LoVo (cell line): ENCODE data around the gene UBE3A.
"Not testable (repeated sequence)": the region's sequence is repeated elsewhere in the genome, so short reads cannot be mapped to it uniquely, and the experiment has no call there.

Experiments
- DNase-seq: peaks from one replicate; pipeline ENCODE4 v3.0.0-alpha.2; 2016; ENCODE audit warnings: low spot score

The UBE3A gene

GRCh38 chr15:25437777-25438600 lies 835 bp downstream of the UBE3A start:
- peak; percentile 29 for DNase-seq

GRCh38 chr15:25436707-25437106 lies 2.1 kb downstream of the UBE3A start:
- no peak for DNase-seq

GRCh38 chr15:25435474-25436243 lies 3.2 kb downstream of the UBE3A start:
- DNase-seq: no peak

- no peak for DNase-seq
Observed at GRCh38 chr15:25433118-25433865, 5.5 kb downstream of the UBE3A start.

- DNase-seq: no peak
Observed at GRCh38 chr15:25431836-25432561, 6.8 kb downstream of the UBE3A start.

- DNase-seq: no peak
Observed at GRCh38 chr15:25427861-25428260, 11.0 kb downstream of the UBE3A start.

- no peak for DNase-seq
Observed at GRCh38 chr15:25426896-25427610, 11.8 kb downstream of the UBE3A start.

GRCh38 chr15:25424073-25424472 lies 14.8 kb downstream of the UBE3A start:
- DNase-seq: no peak

- no peak for DNase-seq
Observed at GRCh38 chr15:25422021-25422420, 16.8 kb downstream of the UBE3A start.

- no peak for DNase-seq
Observed at GRCh38 chr15:25418202-25418601, 20.6 kb downstream of the UBE3A start.

- DNase-seq: no peak
Observed at GRCh38 chr15:25417604-25418003, 21.2 kb downstream of the UBE3A start.

GRCh38 chr15:25416693-25417092 lies 22.1 kb downstream of the UBE3A start:
- DNase-seq: no peak

- DNase-seq: no peak
Observed at GRCh38 chr15:25415707-25416106, 23.1 kb downstream of the UBE3A start.

GRCh38 chr15:25415217-25415616 lies 23.6 kb downstream of the UBE3A start:
- no peak for DNase-seq

GRCh38 chr15:25410649-25411048 lies 28.2 kb downstream of the UBE3A start:
- no peak for DNase-seq

- DNase-seq: not testable (repeated sequence)
Observed at GRCh38 chr15:25409731-25410130, 29.1 kb downstream of the UBE3A start.

- DNase-seq: no peak
Observed at GRCh38 chr15:25408929-25409328, 29.9 kb downstream of the UBE3A start.

- DNase-seq: no peak
Observed at GRCh38 chr15:25408428-25408827, 30.4 kb downstream of the UBE3A start.

GRCh38 chr15:25407950-25408349 lies 30.9 kb downstream of the UBE3A start:
- no peak for DNase-seq

- no peak for DNase-seq
Observed at GRCh38 chr15:25406846-25407245, 32.0 kb downstream of the UBE3A start.

GRCh38 chr15:25406261-25406660 lies 32.6 kb downstream of the UBE3A start:
- DNase-seq: no peak
